Parathyroid adenoma (tissue), 2 donors: Measurements from ENCODE around the gene C6orf58.

Experiments used
- H2AFZ ChIP-seq: fragments of 300-600 bp; sonication (generic); one replicate; pipeline ENCODE4 v1.7.0; 2017; ENCODE audit warnings: antibody characterized with exemption, mild to moderate bottlenecking
- H3K27ac ChIP-seq: fragments of 300-600 bp; sonication (generic); one replicate; pipeline ENCODE4 v1.7.0; 2017
- H3K27me3 ChIP-seq: fragments of 300-600 bp; sonication (generic); one replicate; pipeline ENCODE4 v1.7.0; 2017; ENCODE audit warnings: low read length; ENCODE audit not compliant: control insufficient read depth, insufficient read depth
- H3K36me3 ChIP-seq: fragments of 300-600 bp; sonication (generic); one replicate; pipeline ENCODE4 v1.7.0; 2017; ENCODE audit warnings: low read length; ENCODE audit not compliant: control insufficient read depth, insufficient read depth
- H3K4me1 ChIP-seq: fragments of 300-600 bp; sonication (generic); one replicate; pipeline ENCODE4 v1.7.0; 2017; ENCODE audit warnings: control low read depth
- H3K4me2 ChIP-seq: fragments of 300-600 bp; sonication (generic); one replicate; pipeline ENCODE4 v1.7.0; 2017; ENCODE audit warnings: low read length
- H3K4me3 ChIP-seq: fragments of 300-600 bp; sonication (generic); one replicate; pipeline ENCODE4 v1.7.0; 2017; ENCODE audit warnings: low read depth, low read length
- H3K79me2 ChIP-seq: fragments of 300-600 bp; sonication (generic); one replicate; pipeline ENCODE4 v1.7.0; 2017; ENCODE audit warnings: control low read depth
- H3K9ac ChIP-seq: fragments of 300-600 bp; sonication (generic); one replicate; pipeline ENCODE4 v1.7.0; 2017; ENCODE audit warnings: mild to moderate bottlenecking
- H3K9me3 ChIP-seq: fragments of 300-600 bp; sonication (generic); one replicate; pipeline ENCODE4 v1.7.0; 2017; ENCODE audit warnings: low read length; ENCODE audit not compliant: control insufficient read depth
- CTCF ChIP-seq: fragments of 300-600 bp; sonication (generic); IDR thresholded peaks from one replicate; pipeline ENCODE4 v1.7.0; 2017; ENCODE audit warnings: antibody characterized with exemption, mild to moderate bottlenecking
- donor health status: primary hyperparathyroidism.

C6orf58 gene

GRCh38 chr6:127606131-127606562 lies 29.2 kb downstream of the C6orf58 start:
- Histone ChIP-seq H3K9ac (no peak overlapping the region), H3K4me1 (no peaks in the 10 kb centered on the region), H3K27me3 (no peaks in the 10 kb centered on the region), H3K27ac (no peak overlapping the region), H3K79me2 (no peaks in the 10 kb centered on the region), H2AFZ (no peak overlapping the region), H3K4me3 (no peak overlapping the region), H3K9me3 (no peaks in the 10 kb centered on the region), H3K36me3 (no peaks in the 10 kb centered on the region), H3K4me2 (no peak overlapping the region)
- TF ChIP-seq CTCF = no peak

GRCh38 chr6:127608554-127609270 lies 31.7 kb downstream of the C6orf58 start:
- Histone ChIP-seq H3K4me3 (no peak overlapping the region), H3K27ac (no peak overlapping the region), H2AFZ (no peak overlapping the region), H3K79me2 (no peaks in the 10 kb centered on the region), H3K27me3 (no peaks in the 10 kb centered on the region), H3K4me1 (no peaks in the 10 kb centered on the region), H3K9ac (no peak overlapping the region), H3K4me2 (no peak overlapping the region), H3K36me3 (no peaks in the 10 kb centered on the region), H3K9me3 (no peaks in the 10 kb centered on the region)
- TF ChIP-seq CTCF = no peak

- no peaks in the 10 kb centered on the region for H3K79me2 ChIP-seq
- no peak for TF ChIP-seq CTCF
- no peak overlapping the region for H3K27ac ChIP-seq
- no peak overlapping the region for H3K9ac ChIP-seq
- H3K4me2 ChIP-seq = no peak overlapping the region
- H2AFZ ChIP-seq = no peak overlapping the region
- H3K36me3 ChIP-seq = no peaks in the 10 kb centered on the region
- H3K4me3 ChIP-seq = no peak overlapping the region
- H3K4me1 ChIP-seq = no peaks in the 10 kb centered on the region
- H3K27me3 ChIP-seq = no peaks in the 10 kb centered on the region
- no peaks in the 10 kb centered on the region for H3K9me3 ChIP-seq
Observed at GRCh38 chr6:127618729-127619128, 41.8 kb downstream of the C6orf58 start.

- Histone ChIP-seq H3K9me3 (no peaks in the 10 kb centered on the region), H3K36me3 (no peaks in the 10 kb centered on the region), H3K27ac (no peak overlapping the region), H3K4me1 (no peaks in the 10 kb centered on the region), H3K79me2 (no peaks in the 10 kb centered on the region), H2AFZ (no peak overlapping the region), H3K27me3 (no peaks in the 10 kb centered on the region), H3K4me2 (no peak overlapping the region), H3K4me3 (no peak overlapping the region), H3K9ac (no peak overlapping the region)
- no peak for TF ChIP-seq CTCF
Observed at GRCh38 chr6:127630800-127631199, 53.8 kb downstream of the C6orf58 start.

GRCh38 chr6:127634178-127634577 lies 57.2 kb downstream of the C6orf58 start:
- no peak overlapping the region for H3K4me3 ChIP-seq
- no peaks in the 10 kb centered on the region for H3K27me3 ChIP-seq
- TF ChIP-seq CTCF = no peak
- no peaks in the 10 kb centered on the region for H3K79me2 ChIP-seq
- H3K4me1 ChIP-seq = no peaks in the 10 kb centered on the region
- H3K27ac ChIP-seq = no peak overlapping the region
- no peaks in the 10 kb centered on the region for H3K36me3 ChIP-seq
- H3K9ac ChIP-seq = no peak overlapping the region
- H3K4me2 ChIP-seq = no peak overlapping the region
- H2AFZ ChIP-seq = no peak overlapping the region
- H3K9me3 ChIP-seq = no peaks in the 10 kb centered on the region
